OCI-LY1 (cell line): ENCODE data around the gene FZD7.

ENCODE experiments used
- EZH2 ChIP-seq: fragments of 200-600 bp; sonication (generic), shearing (Covaris generic); IDR thresholded peaks from 2 replicates; pipeline ENCODE4 v1.8.0; 2017; ENCODE audit warnings: borderline replicate concordance, mixed run types, mild to moderate bottlenecking, antibody characterized with exemption, low read length, moderate library complexity, mixed read lengths
- TF ChIP-seq, protein P1 (sequence below): fragments of 200-600 bp; sonication (generic), shearing (Covaris generic); IDR thresholded peaks from 2 replicates; pipeline ENCODE4 v1.5.1; 2017; ENCODE audit warnings: mild to moderate bottlenecking, antibody characterized with exemption, low read length, moderate library complexity, mixed read lengths

DNA sequence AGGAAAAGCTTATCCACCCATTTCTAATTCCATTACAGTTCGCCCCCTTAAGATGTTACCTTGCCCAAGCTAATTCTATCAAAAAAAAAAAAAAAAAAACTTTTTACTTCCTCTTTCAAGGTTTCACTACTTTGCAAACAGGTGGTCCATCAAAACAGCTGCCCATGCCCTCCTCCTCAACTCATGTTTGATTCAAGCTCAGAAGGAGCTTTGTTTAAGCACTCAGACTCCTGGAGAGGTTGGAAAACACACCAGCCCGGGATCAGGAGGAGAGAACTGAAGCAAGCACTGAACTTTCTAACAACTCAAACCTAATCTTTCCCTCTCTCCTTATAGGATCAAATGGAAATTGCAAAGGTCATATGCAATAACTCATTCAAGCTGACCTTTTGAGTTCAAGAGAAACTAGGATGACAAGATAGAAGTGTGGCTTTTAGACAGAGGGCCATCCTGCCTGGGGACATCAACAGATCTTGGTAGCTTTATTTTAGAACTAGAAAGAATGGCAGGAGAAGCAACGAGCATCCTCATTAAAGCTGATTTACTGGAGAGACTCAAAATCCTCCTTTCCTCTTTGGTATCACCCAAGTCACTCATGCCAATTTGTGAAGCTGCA, 28.3 kb upstream of the FZD7 start:
- TF ChIP-seq, protein P1, sequence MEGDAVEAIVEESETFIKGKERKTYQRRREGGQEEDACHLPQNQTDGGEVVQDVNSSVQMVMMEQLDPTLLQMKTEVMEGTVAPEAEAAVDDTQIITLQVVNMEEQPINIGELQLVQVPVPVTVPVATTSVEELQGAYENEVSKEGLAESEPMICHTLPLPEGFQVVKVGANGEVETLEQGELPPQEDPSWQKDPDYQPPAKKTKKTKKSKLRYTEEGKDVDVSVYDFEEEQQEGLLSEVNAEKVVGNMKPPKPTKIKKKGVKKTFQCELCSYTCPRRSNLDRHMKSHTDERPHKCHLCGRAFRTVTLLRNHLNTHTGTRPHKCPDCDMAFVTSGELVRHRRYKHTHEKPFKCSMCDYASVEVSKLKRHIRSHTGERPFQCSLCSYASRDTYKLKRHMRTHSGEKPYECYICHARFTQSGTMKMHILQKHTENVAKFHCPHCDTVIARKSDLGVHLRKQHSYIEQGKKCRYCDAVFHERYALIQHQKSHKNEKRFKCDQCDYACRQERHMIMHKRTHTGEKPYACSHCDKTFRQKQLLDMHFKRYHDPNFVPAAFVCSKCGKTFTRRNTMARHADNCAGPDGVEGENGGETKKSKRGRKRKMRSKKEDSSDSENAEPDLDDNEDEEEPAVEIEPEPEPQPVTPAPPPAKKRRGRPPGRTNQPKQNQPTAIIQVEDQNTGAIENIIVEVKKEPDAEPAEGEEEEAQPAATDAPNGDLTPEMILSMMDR, result no peak
- no peak for TF ChIP-seq EZH2
